ENCODE measurements around the gene KMT2E. TPM values are rescaled to one million over a fixed set of nuclear protein-coding genes. Genes with fewer than 3 reads are reported as not detected.

KMT2E gene
- total RNA-seq, 1 donor from 2014 or later: 62.5 TPM

- Histone ChIP-seq H3K9ac (ENCODE audit: low read length) (no peak overlapping the region), H3K27ac (ENCODE audit: low read depth, low read length) (peak overlapping the region; percentile 5), H3K27me3 (ENCODE audit: insufficient read depth, low read length) (no peaks in the 10 kb centered on the region), H3K9me3 (ENCODE audit: insufficient read depth, low read depth, low read length) (no peaks in the 10 kb centered on the region), H4K20me1 (ENCODE audit: insufficient read depth, low read length) (peaks cover 24% of the 10 kb centered on the region), H2AFZ (ENCODE audit: low read depth, low read length) (no peak overlapping the region), H3K4me2 (ENCODE audit: low read length) (peak overlapping the region; percentile 49), H3K79me2 (ENCODE audit: insufficient read depth, low read length) (no peaks in the 10 kb centered on the region), H3K4me1 (ENCODE audit: insufficient read depth, low read length) (peaks cover 9% of the 10 kb centered on the region), H3K36me3 (ENCODE audit: insufficient read depth, low read length) (peaks cover 22% of the 10 kb centered on the region), H3K4me3 (ENCODE audit: insufficient read depth, low read depth, low read length) (no peak overlapping the region)
- peaks cover 12% of the 10 kb centered on the region for H3K4me1 Mint-ChIP-seq (ENCODE audit: low read depth, unreplicated experiment)
- DNase-seq (ENCODE audit: low read depth): peak; percentile 77
- no peaks in the 10 kb centered on the region for H3K9me3 Mint-ChIP-seq (ENCODE audit: unreplicated experiment)
- no peak for FAIRE-seq
- H3K27me3 Mint-ChIP-seq (ENCODE audit: low read depth, unreplicated experiment): no peaks in the 10 kb centered on the region
- peaks cover 7% of the 10 kb centered on the region for H3K36me3 Mint-ChIP-seq (ENCODE audit: low read depth, unreplicated experiment)
- H3K27ac Mint-ChIP-seq (ENCODE audit: unreplicated experiment): peak overlapping the region; percentile 14
- TF ChIP-seq EZH2 (IDR thresholded peaks at IDR 0.05; ENCODE audit: insufficient read depth, low read length) (no peak), CTCF (IDR thresholded peaks at IDR 0.05; ENCODE audit: insufficient read depth, low read depth, low read length) (no peak)
- H3K4me3 Mint-ChIP-seq (ENCODE audit: unreplicated experiment): no peak overlapping the region
Measured at GRCh38 chr7:105097619-105098018, 83.6 kb downstream of the KMT2E start.

DNA sequence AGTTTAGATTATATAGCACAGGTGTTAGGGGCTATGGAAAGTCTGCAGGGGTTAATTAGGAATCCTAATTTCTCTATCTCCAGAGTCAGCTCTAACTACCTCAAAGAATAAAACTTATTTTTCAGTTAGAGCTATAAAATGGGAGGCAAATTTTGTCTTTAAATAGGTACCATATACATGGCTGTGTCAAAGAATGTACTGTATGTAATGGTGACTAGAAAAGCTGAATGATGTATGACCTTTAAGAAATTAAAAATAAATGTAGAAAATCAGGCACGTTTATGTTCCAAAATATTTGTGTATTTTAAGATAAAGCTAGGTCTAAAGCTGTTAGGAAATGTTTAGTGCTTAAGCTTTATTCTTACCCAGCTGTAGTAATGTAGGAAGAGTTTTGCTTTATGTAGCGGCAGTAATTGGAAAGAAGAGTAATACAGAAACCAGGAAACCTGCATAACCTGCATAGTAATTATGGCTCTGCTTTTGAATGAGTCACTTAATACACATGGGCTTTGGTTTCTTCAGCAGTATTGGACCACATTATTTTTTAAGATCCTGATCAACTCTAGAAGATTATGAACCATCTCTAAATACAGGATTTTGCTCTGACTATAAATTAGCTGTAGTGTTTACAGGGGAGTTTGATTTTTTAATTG is 85.0 kb downstream of the KMT2E start:
- Histone ChIP-seq H3K4me3 (ENCODE audit: insufficient read depth, low read depth, low read length) (no peak overlapping the region), H2AFZ (ENCODE audit: low read depth, low read length) (no peak overlapping the region), H3K79me2 (ENCODE audit: insufficient read depth, low read length) (no peaks in the 10 kb centered on the region), H3K4me2 (ENCODE audit: low read length) (no peak overlapping the region), H4K20me1 (ENCODE audit: insufficient read depth, low read length) (peaks cover 23% of the 10 kb centered on the region), H3K9me3 (ENCODE audit: insufficient read depth, low read depth, low read length) (no peaks in the 10 kb centered on the region), H3K36me3 (ENCODE audit: insufficient read depth, low read length) (peaks cover 25% of the 10 kb centered on the region), H3K9ac (ENCODE audit: low read length) (no peak overlapping the region), H3K27me3 (ENCODE audit: insufficient read depth, low read length) (no peaks in the 10 kb centered on the region), H3K4me1 (ENCODE audit: insufficient read depth, low read length) (peaks cover 9% of the 10 kb centered on the region), H3K27ac (ENCODE audit: low read depth, low read length) (no peak overlapping the region)
- no peak for FAIRE-seq
- H3K4me1 Mint-ChIP-seq (ENCODE audit: low read depth, unreplicated experiment): peaks cover 12% of the 10 kb centered on the region
- TF ChIP-seq EZH2 (IDR thresholded peaks at IDR 0.05; ENCODE audit: insufficient read depth, low read length) (no peak), CTCF (IDR thresholded peaks at IDR 0.05; ENCODE audit: insufficient read depth, low read depth, low read length) (no peak)
- peaks cover 8% of the 10 kb centered on the region for H3K36me3 Mint-ChIP-seq (ENCODE audit: low read depth, unreplicated experiment)
- no peak overlapping the region for H3K27ac Mint-ChIP-seq (ENCODE audit: unreplicated experiment)
- H3K9me3 Mint-ChIP-seq (ENCODE audit: unreplicated experiment): no peaks in the 10 kb centered on the region
- DNase-seq (ENCODE audit: low read depth): peak; percentile 12
- no peaks in the 10 kb centered on the region for H3K27me3 Mint-ChIP-seq (ENCODE audit: low read depth, unreplicated experiment)
- H3K4me3 Mint-ChIP-seq (ENCODE audit: unreplicated experiment): no peak overlapping the region

DNA sequence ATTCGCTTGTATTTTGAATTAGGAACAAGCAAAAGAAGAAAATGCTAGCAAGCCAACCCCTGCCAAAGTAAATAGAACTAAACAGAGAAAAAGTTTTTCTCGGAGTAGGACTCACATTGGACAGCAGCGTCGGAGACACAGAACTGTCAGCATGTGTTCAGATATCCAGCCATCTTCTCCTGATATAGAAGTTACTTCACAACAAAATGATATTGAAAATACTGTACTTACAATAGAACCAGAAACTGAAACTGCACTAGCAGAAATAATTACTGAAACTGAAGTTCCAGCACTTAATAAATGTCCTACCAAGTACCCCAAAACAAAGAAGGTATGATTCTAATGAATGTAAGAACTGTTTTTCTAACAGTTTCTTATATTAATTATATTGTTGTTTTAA is 87.9 kb downstream of the KMT2E start:
- peaks cover 29% of the 10 kb centered on the region for H3K36me3 ChIP-seq (ENCODE audit: insufficient read depth, low read length)
- Mint-ChIP-seq H3K9me3 (ENCODE audit: unreplicated experiment) (no peaks in the 10 kb centered on the region), H3K27me3 (ENCODE audit: low read depth, unreplicated experiment) (no peaks in the 10 kb centered on the region), H3K4me1 (ENCODE audit: low read depth, unreplicated experiment) (peaks cover 12% of the 10 kb centered on the region), H3K27ac (ENCODE audit: unreplicated experiment) (no peak overlapping the region), H3K4me3 (ENCODE audit: unreplicated experiment) (no peak overlapping the region), H3K36me3 (ENCODE audit: low read depth, unreplicated experiment) (peaks cover 3% of the 10 kb centered on the region)
- no peak overlapping the region for H3K4me2 ChIP-seq (ENCODE audit: low read length)
- H3K27ac ChIP-seq (ENCODE audit: low read depth, low read length): no peak overlapping the region
- H3K79me2 ChIP-seq (ENCODE audit: insufficient read depth, low read length): no peaks in the 10 kb centered on the region
- no peaks in the 10 kb centered on the region for H3K27me3 ChIP-seq (ENCODE audit: insufficient read depth, low read length)
- H3K9ac ChIP-seq (ENCODE audit: low read length): no peak overlapping the region
- no peaks in the 10 kb centered on the region for H3K9me3 ChIP-seq (ENCODE audit: insufficient read depth, low read depth, low read length)
- FAIRE-seq (no peak), DNase-seq (ENCODE audit: low read depth) (no peak)
- no peak overlapping the region for H3K4me3 ChIP-seq (ENCODE audit: insufficient read depth, low read depth, low read length)
- no peak for TF ChIP-seq CTCF (IDR thresholded peaks at IDR 0.05; ENCODE audit: insufficient read depth, low read depth, low read length)
- TF ChIP-seq EZH2 (IDR thresholded peaks at IDR 0.05; ENCODE audit: insufficient read depth, low read length): no peak
- H3K4me1 ChIP-seq (ENCODE audit: insufficient read depth, low read length): peaks cover 9% of the 10 kb centered on the region
- no peak overlapping the region for H2AFZ ChIP-seq (ENCODE audit: low read depth, low read length)
- peaks cover 25% of the 10 kb centered on the region for H4K20me1 ChIP-seq (ENCODE audit: insufficient read depth, low read length)
